A549 (cell line): Measurements from ENCODE around the gene SMIM44. TPM values are rescaled to one million over a fixed set of nuclear protein-coding genes. Genes with fewer than 3 reads are reported as not detected.

Experiments
- ATAC-seq, 2 experiments: fragments of 200-7000 bp in 1 of 2; fragments of >200 bp in 1 of 2; cut with Nextera tagmentation in 1 of 2; cut with Tn5 transposase in 1 of 2; 3 replicates each; pipeline versions ENCODE4 v1.8.0 to v1.9.1; 2018 to 2020; ENCODE audit warnings: mild to moderate bottlenecking in 1 of 2, moderate library complexity in 1 of 2
- CTCF ChIA-PET: fragments of 300-600 bp; sonication (Branson Sonifier 250); formaldehyde crosslinking; extraction: SDS; loops from one replicate; lab custom pipeline; 2021; ENCODE audit warnings: antibody characterized with exemption, inconsistent platforms; lab: Yijun Ruan, JAX
- POLR2A ChIA-PET: fragments of 350-600 bp; formaldehyde crosslinking; extraction: SDS; loops from one replicate; lab custom pipeline; 2021; ENCODE audit warnings: antibody characterized with exemption, inconsistent platforms; lab: Yijun Ruan, JAX
- DNase-seq, 2 experiments: peaks; one replicate each; pipeline versions ENCODE4 v3.0.0 to v3.0.0-alpha.2; 2011 to 2016; ENCODE audit warnings: low read depth in 1 of 2, low spot score in 1 of 2
- FAIRE-seq: peaks from 2 replicates; lab custom pipeline; 2011; peaks lifted over from hg19 to GRCh38; lab: Jason Lieb, UNC
- H3K27ac ChIP-seq, 2 experiments: fragments of >200 bp; sonication (Bioruptor Twin); formaldehyde crosslinking; 3 replicates each; pipeline ENCODE4 v1.5.1; 2016 to 2017
- H3K4me1 ChIP-seq: fragments of >200 bp; sonication (Bioruptor Twin); formaldehyde crosslinking; 3 replicates; pipeline ENCODE4 v1.6.1; 2016
- H3K4me2 ChIP-seq: fragments of >200 bp; sonication (Bioruptor Twin); formaldehyde crosslinking; 3 replicates; pipeline ENCODE4 v1.6.1; 2016
- H3K4me3 ChIP-seq: fragments of >200 bp; sonication (Bioruptor Twin); formaldehyde crosslinking; 3 replicates; pipeline ENCODE4 v1.5.1; 2016
- H3K9me3 ChIP-seq: fragments of >200 bp; sonication (Bioruptor Twin); formaldehyde crosslinking; 3 replicates; pipeline ENCODE4 v1.6.1; 2016
- BCL3 ChIP-seq: fragments of >200 bp; sonication (Bioruptor Twin); formaldehyde crosslinking; IDR thresholded peaks from 3 replicates; pipeline ENCODE4 v1.6.1; 2016
- BHLHE40 ChIP-seq: IDR thresholded peaks from 2 replicates; pipeline ENCODE4 v1.6.1; 2012; ENCODE audit warnings: low read depth, low read length, inconsistent platforms
- CBX2 ChIP-seq: fragments of 200-600 bp; sonication (generic); IDR thresholded peaks from 2 replicates; pipeline ENCODE4 v1.6.1; 2016; ENCODE audit warnings: low read depth, mild to moderate bottlenecking, borderline replicate concordance
- CBX8 ChIP-seq: fragments of 200-600 bp; sonication (generic); IDR thresholded peaks from 2 replicates; pipeline ENCODE4 v1.6.1; 2016
- E2F6 ChIP-seq: IDR thresholded peaks from 2 replicates; pipeline ENCODE4 v1.6.1; 2012; ENCODE audit warnings: low read depth, borderline replicate concordance
- EHF ChIP-seq: fragments of 250-450 bp; sonication (Bioruptor Pico); IDR thresholded peaks from 2 replicates; pipeline ENCODE4 v1.5.0; 2020; ENCODE audit warnings: mild to moderate bottlenecking
- ESRRA ChIP-seq: fragments of 150-350 bp; IDR thresholded peaks from 2 replicates; pipeline ENCODE4 v1.6.1; 2014; ENCODE audit warnings: mild to moderate bottlenecking, low read length, borderline replicate concordance
- FOSL2 ChIP-seq, 2 experiments: fragments of 450-650 bp in 1 of 2; fragments of >200 bp in 1 of 2; sonication (Bioruptor Twin) in 1 of 2; formaldehyde crosslinking; IDR thresholded peaks; 2 replicates each; pipeline versions ENCODE4 v1.5.0 to v1.6.1; 2016 to 2020; ENCODE audit warnings: mild to moderate bottlenecking in 1 of 2, moderate library complexity in 1 of 2
- GATA3 ChIP-seq: IDR thresholded peaks from 2 replicates; pipeline ENCODE4 v1.6.1; 2012; ENCODE audit warnings: borderline replicate concordance
- HOXB5 ChIP-seq: fragments of 250-450 bp; sonication (Bioruptor Pico); IDR thresholded peaks from 2 replicates; pipeline ENCODE4 v1.5.0; 2020; ENCODE audit warnings: mild to moderate bottlenecking, moderate library complexity
- JUN ChIP-seq, 2 experiments: fragments of >200 bp; sonication (Bioruptor Twin); formaldehyde crosslinking; IDR thresholded peaks; 2 replicates in 1 of 2; 3 replicates in 1 of 2; pipeline ENCODE4 v1.6.1; 2016 to 2017
- KDM1A ChIP-seq: fragments of 200-600 bp; sonication (generic); IDR thresholded peaks from 2 replicates; pipeline ENCODE4 v1.6.1; 2016; ENCODE audit warnings: low read depth, mild to moderate bottlenecking
- KDM5A ChIP-seq: fragments of 200-600 bp; sonication (generic); IDR thresholded peaks from 2 replicates; pipeline ENCODE4 v1.6.1; 2016; ENCODE audit warnings: antibody characterized with exemption, mild to moderate bottlenecking
- MAFK ChIP-seq: fragments of 450-650 bp; IDR thresholded peaks from 2 replicates; pipeline ENCODE4 v1.6.1; 2014; ENCODE audit not compliant: partially characterized antibody
- MAX ChIP-seq: IDR thresholded peaks from 2 replicates; pipeline ENCODE4 v1.6.1; 2012
- MYC ChIP-seq: IDR thresholded peaks from 2 replicates; pipeline ENCODE4 v1.6.1; 2012; ENCODE audit warnings: mild to moderate bottlenecking, inconsistent platforms, low read length, improper control_type of control experiment, borderline replicate concordance
- PBX3 ChIP-seq: IDR thresholded peaks from 2 replicates; pipeline ENCODE4 v1.6.1; 2012
- PHF8 ChIP-seq: fragments of 200-600 bp; sonication (generic); IDR thresholded peaks from 2 replicates; pipeline ENCODE4 v1.6.1; 2016; ENCODE audit warnings: low read depth, mild to moderate bottlenecking, antibody characterized with exemption, moderate library complexity, borderline replicate concordance
- POLR2A ChIP-seq: IDR thresholded peaks from 2 replicates; pipeline ENCODE4 v1.6.1; 2012; ENCODE audit warnings: mild to moderate bottlenecking, low read length
- RCOR1 ChIP-seq: fragments of 150-350 bp; IDR thresholded peaks from 2 replicates; pipeline ENCODE4 v1.6.1; 2014; ENCODE audit warnings: antibody characterized with exemption, low read length, low read depth
- RFX5 ChIP-seq: fragments of 450-650 bp; IDR thresholded peaks from 2 replicates; pipeline ENCODE4 v1.7.1; 2014; ENCODE audit warnings: antibody characterized with exemption, mild to moderate bottlenecking, moderate library complexity
- TFCP2L1 ChIP-seq: fragments of 250-450 bp; sonication (Bioruptor Pico); IDR thresholded peaks from 2 replicates; pipeline ENCODE4 v1.5.0; 2021; ENCODE audit warnings: mild to moderate bottlenecking
- USF2 ChIP-seq: fragments of 450-650 bp; IDR thresholded peaks from 2 replicates; pipeline ENCODE4 v1.6.1; 2014; ENCODE audit warnings: antibody characterized with exemption
- ZC3H11A ChIP-seq: fragments of 450-650 bp; IDR thresholded peaks from 2 replicates; pipeline ENCODE4 v1.6.1; 2014; ENCODE audit warnings: antibody characterized with exemption, mild to moderate bottlenecking
- ZNF302 ChIP-seq: fragments of 250-450 bp; sonication (Bioruptor Pico); IDR thresholded peaks from 2 replicates; pipeline ENCODE4 v1.9.0; 2021; ENCODE audit warnings: inconsistent platforms, mild to moderate bottlenecking, moderate library complexity
- WGBS: methylation state at CpG from one replicate; pipeline ENCODE4 v1.1.6; 2017; ENCODE audit errors: missing lambda C conversion rate; 5-methylcytosine and 5-hydroxymethylcytosine counted together
- polyA plus RNA-seq, 4 experiments: library from polyadenylated mRNA; depleted of rRNA in 3 of 4; stranded (reverse); fragments of >200 nt; fragmentation: RNase III in 1 of 4; extraction: RNeasy Plus Mini Kit Qiagen cat#74134 plus additional on column Dnase treatment in 1 of 4; gene quantifications; 2 replicates in 3 of 4; 3 replicates in 1 of 4; pipeline ENCODE4 v1.2.3, GENCODE V29; 2011 to 2017

Gene SMIM44
- polyA plus RNA-seq, 2 of the 4 experiments (the other 2 are of a cell fraction), result not detected

GRCh38 chr19:3500429-3501101 lies 17.3 kb upstream of the SMIM44 start, which contains the start of gene DOHH:
TSS of gene DOHH (minus strand) at chr19:3500674. CDS start at chr19:3496814, 3,860 bp downstream.
- ATAC-seq (peak; percentile 95 to 96), DNase-seq (peak; percentile 90 to 97), FAIRE-seq (peak; percentile 56)
- POLR2A ChIA-PET, result interaction anchor here (1.0 kb wide), 1 partner anchor 14 kb away, joined by 3 read pairs; no protein-coding TSS in a partner anchor
- TF ChIP-seq E2F6, result peak; percentile 74
- peak; percentile 87 for TF ChIP-seq BHLHE40
- 0 out of 2 replicates have a peak, but pooled peaks have one; percentile 32 for TF ChIP-seq MYC
- no peak for TF ChIP-seq ESRRA
- TF ChIP-seq BCL3, result 0 out of 3 replicates have a peak, but pooled peaks have one; percentile 54
- TF ChIP-seq PHF8, result peak; percentile 79
- TF ChIP-seq GATA3, result peak; percentile 85
- peak in 1 of 2 experiments; percentile 63; a peak in 3 of 5 replicates for TF ChIP-seq JUN (IDR thresholded peaks at IDR 0.05)
- peak; percentile 94 for TF ChIP-seq MAX
- TF ChIP-seq KDM1A, result no peak
- peak; percentile 54; the same call in 1 of the 2 replicates for TF ChIP-seq RFX5
- TF ChIP-seq CBX8, result no peak
- TF ChIP-seq TFCP2L1 (CRISPR knock-in tag), result 0 out of 2 replicates have a peak, but pooled peaks have one; percentile 16
- TF ChIP-seq RCOR1, result no peak
- no peak for TF ChIP-seq ZNF302 (CRISPR knock-in tag)
- no peak for TF ChIP-seq FOSL2 (IDR thresholded peaks at IDR 0.05)
- peak; percentile 14; the same call in 1 of the 2 replicates for TF ChIP-seq FOSL2 (CRISPR knock-in tag; IDR thresholded peaks at IDR 0.05)
- TF ChIP-seq ZC3H11A, result no peak
- peak; percentile 95 for TF ChIP-seq MAFK
- TF ChIP-seq KDM5A, result peak; percentile 94
- peak; percentile 95 for TF ChIP-seq USF2
- TF ChIP-seq PBX3, result no peak
- peak; percentile 72 for TF ChIP-seq POLR2A
- 0 out of 2 replicates have a peak, but pooled peaks have one; percentile 31 for TF ChIP-seq HOXB5
- no peak for TF ChIP-seq EHF (CRISPR knock-in tag)
- TF ChIP-seq CBX2, result no peak
- Histone ChIP-seq H3K4me2 (peak within 1 kb of the TSS; percentile 99), H3K4me3 (peak within 1 kb of the TSS; percentile 93), H3K27ac (peak within 1 kb of the TSS; percentile 96 to 99), H3K9me3 (no peaks in the 10 kb centered on the region), H3K4me1 (peaks cover 15% of the 10 kb centered on the region; the same call in 2 of the 3 replicates)
- CTCF ChIA-PET, result interaction anchor here (1.5 to 5.2 kb wide), 2 partner anchors 15 to 195 kb away, joined by 3 to 32 read pairs; partner anchors contain the start of gene SMIM44
- WGBS, result 4% methylated on average over 31 of the region's 52 CpGs
